Left colon (tissue), 2 donors: ENCODE results near the gene STK32B. TPM values are rescaled to one million over a fixed set of nuclear protein-coding genes. Genes with fewer than 3 reads are reported as not detected.

ENCODE experiments used
- ATAC-seq: fragments of 200-7000 bp; cut with Tn5 transposase; one replicate; pipeline ENCODE4 v1.9.1; 2020; ENCODE audit warnings: mild to moderate bottlenecking, moderate library complexity
- DNase-seq, 2 donors: peaks; one replicate each; pipeline ENCODE4 v3.0.0-alpha.2; 2020
- intact Hi-C, 2 donors: fragments of 100-400 bp; cut with DNase I in 1 of 2; cut with micrococcal nuclease in 1 of 2; formaldehyde crosslinking; loops; one replicate each; pipeline versions ENCODE4 v1.11.2 to v1.14.0; 2022; cut with DNase I, micrococcal nuclease
- total RNA-seq, 2 donors: library from RNA; stranded (reverse); fragmentation: NEBNext Ultra II Directional; extraction: Animal tissue kit (Norgen Biotek cat#: 25700); gene quantifications; one replicate each; pipeline ENCODE4 v1.2.1, GENCODE V29; 2021
- donor health status: DM: no; HTN: no; CAD: no.
- donor health status: DM: yes; HTN: yes; CAD: no.

Gene STK32B
- total RNA-seq, 2 donors from 2014 or later = 0.40 to 0.78 TPM

- ATAC-seq (no peak), DNase-seq (no peak)
- intact Hi-C loops = no loop called here
These were observed 133.3 kb downstream of the STK32B start for GRCh38 chr4:5184606-5185005.

- intact Hi-C loops = no loop called here
- no peak for ATAC-seq
- DNase-seq = no peak
These were observed 134.3 kb downstream of the STK32B start for GRCh38 chr4:5185551-5185950.

GRCh38 chr4:5186271-5187064 is 135.2 kb downstream of the STK32B start:
- ATAC-seq (no peak), DNase-seq (no peak)
- intact Hi-C loops = no loop called here

- intact Hi-C loops = no loop called here
- DNase-seq = no peak
- ATAC-seq = no peak
These were observed 136.8 kb downstream of the STK32B start for GRCh38 chr4:5188130-5188529.

- no peak for DNase-seq
- no peak for ATAC-seq
- intact Hi-C loops = no loop called here
These were observed 140.6 kb downstream of the STK32B start for GRCh38 chr4:5191831-5192230.

- no peak for DNase-seq
- ATAC-seq = no peak
- intact Hi-C loops = no loop called here
These were observed 141.0 kb downstream of the STK32B start for GRCh38 chr4:5192271-5192670.

GRCh38 chr4:5192678-5193077 is 141.4 kb downstream of the STK32B start:
- intact Hi-C loops = no loop called here
- no peak for DNase-seq
- ATAC-seq = no peak

GRCh38 chr4:5198656-5199541 is 147.6 kb downstream of the STK32B start:
- no peak for DNase-seq
- intact Hi-C loops = no loop called here
- no peak for ATAC-seq

- no peak for DNase-seq
- ATAC-seq = no peak
- intact Hi-C loops = no loop called here
These were observed 148.6 kb downstream of the STK32B start for GRCh38 chr4:5199912-5200311.

GRCh38 chr4:5200513-5200912 is 149.2 kb downstream of the STK32B start:
- intact Hi-C loops = no loop called here
- DNase-seq (no peak), ATAC-seq (no peak)

- no peak for DNase-seq
- no peak for ATAC-seq
- intact Hi-C loops = no loop called here
These were observed 152.2 kb downstream of the STK32B start for GRCh38 chr4:5203309-5203992.

GRCh38 chr4:5203993-5204310 is 152.7 kb downstream of the STK32B start:
- DNase-seq = no peak
- intact Hi-C loops = no loop called here
- no peak for ATAC-seq

- DNase-seq (no peak), ATAC-seq (no peak)
- intact Hi-C loops = no loop called here
These were observed 153.5 kb downstream of the STK32B start for GRCh38 chr4:5204781-5205180.

GRCh38 chr4:5206016-5206790 is 154.9 kb downstream of the STK32B start:
- DNase-seq (no peak), ATAC-seq (no peak)

GRCh38 chr4:5209862-5210261 is 158.6 kb downstream of the STK32B start:
- intact Hi-C loops = no loop called here
- ATAC-seq = no peak

More at GRCh38 chr4:5206016-5206790, 154.9 kb downstream of the STK32B start:
- intact Hi-C loops = no loop called here

GRCh38 chr4:5211282-5211839 is 160.1 kb downstream of the STK32B start:
- intact Hi-C loops = no loop called here
- no peak for ATAC-seq
- no peak for DNase-seq

More at GRCh38 chr4:5209862-5210261, 158.6 kb downstream of the STK32B start:
- no peak for DNase-seq

- intact Hi-C loops = no loop called here
- ATAC-seq = no peak
- no peak for DNase-seq
These were observed 161.2 kb downstream of the STK32B start for GRCh38 chr4:5212255-5213013.

- DNase-seq = no peak
- no peak for ATAC-seq
These were observed 161.9 kb downstream of the STK32B start for GRCh38 chr4:5213087-5213595.

More at GRCh38 chr4:5213087-5213595, 161.9 kb downstream of the STK32B start:
- intact Hi-C loops = no loop called here
